HepG2 (cell line): ENCODE data around the gene IL22RA1. TPM values are rescaled to one million over a fixed set of nuclear protein-coding genes. Genes with fewer than 3 reads are reported as not detected.
A peak's percentile ranks its signal among the peaks of the same experiment; 100 is the strongest.

Source experiments
- BHLHE40 ChIP-seq: IDR thresholded peaks from 2 replicates; pipeline ENCODE4 v1.6.1; 2011; ENCODE audit warnings: low read length, improper control_type of control experiment
- CREB1 ChIP-seq, 2 experiments: fragments of 450-650 bp in 1 of 2; IDR thresholded peaks; 2 replicates each; pipeline ENCODE4 v1.6.1; 2016 to 2017; ENCODE audit warnings: control low read depth in 1 of 2, mild to moderate bottlenecking in 1 of 2, missing compliant biosample characterization in 1 of 2, missing genetic modification characterization in 1 of 2
- ETV5 ChIP-seq: IDR thresholded peaks from 2 replicates; pipeline ENCODE4 v1.6.1; 2018; ENCODE audit warnings: missing biosample characterization, missing genetic modification reagents, inconsistent platforms, borderline replicate concordance
- GATAD1 ChIP-seq: IDR thresholded peaks from 2 replicates; pipeline ENCODE4 v1.6.1; 2016; ENCODE audit warnings: missing genetic modification reagents, missing compliant biosample characterization
- HOXA3 ChIP-seq: sonication (generic); formaldehyde crosslinking; IDR thresholded peaks from 2 replicates; pipeline ENCODE4 v1.5.0; 2020; ENCODE audit warnings: missing genetic modification reagents
- KDM2A ChIP-seq: sonication (generic); formaldehyde crosslinking; IDR thresholded peaks from 2 replicates; pipeline ENCODE4 v1.4.0; 2020; ENCODE audit warnings: low read depth, missing genetic modification reagents, borderline replicate concordance
- MYNN ChIP-seq: sonication (generic); formaldehyde crosslinking; IDR thresholded peaks from 2 replicates; pipeline ENCODE4 v1.4.0; 2020; ENCODE audit warnings: mild to moderate bottlenecking, low read depth, missing genetic modification reagents
- NFE2L2 ChIP-seq: fragments of 150-350 bp; IDR thresholded peaks from 2 replicates; pipeline ENCODE4 v1.6.1; 2014; ENCODE audit warnings: low read length
- SMC3 ChIP-seq: IDR thresholded peaks from 2 replicates; pipeline ENCODE4 v1.6.1; 2011; ENCODE audit warnings: low read length, improper control_type of control experiment
- SYNCRIP ChIP-seq: fragments of 200-400 bp; formaldehyde crosslinking; IDR thresholded peaks from 2 replicates; pipeline ENCODE4 v1.6.1; 2018; ENCODE audit warnings: mild to moderate bottlenecking, low read depth, low read length; ENCODE audit not compliant: insufficient read depth
- TSC22D2 ChIP-seq: sonication (generic); formaldehyde crosslinking; IDR thresholded peaks from 2 replicates; pipeline ENCODE4 v1.5.1; 2020; ENCODE audit warnings: missing genetic modification reagents, mild to moderate bottlenecking, borderline replicate concordance
- XRCC5 ChIP-seq: fragments of 200-400 bp; formaldehyde crosslinking; optimal IDR thresholded peaks from 2 replicates; pipeline ENCODE3; 2017; ENCODE audit warnings: mild to moderate bottlenecking, low read length
- ZBTB38 ChIP-seq: sonication (generic); formaldehyde crosslinking; IDR thresholded peaks from 2 replicates; pipeline ENCODE4 v1.5.1; 2020; ENCODE audit warnings: mild to moderate bottlenecking, missing genetic modification reagents
- ZNF136 ChIP-seq: sonication (generic); formaldehyde crosslinking; IDR thresholded peaks from 2 replicates; pipeline ENCODE4 v1.8.1; 2022; ENCODE audit warnings: low read depth, mild to moderate bottlenecking, moderate library complexity, missing genetic modification reagents
- ZNF607 ChIP-seq: sonication (generic); formaldehyde crosslinking; IDR thresholded peaks from 2 replicates; pipeline ENCODE4 v1.5.1; 2020; ENCODE audit warnings: missing genetic modification reagents, mild to moderate bottlenecking, borderline replicate concordance
- polyA plus RNA-seq, 8 experiments: library from polyadenylated mRNA; depleted of rRNA in 3 of 8; stranded (reverse) in 7 of 8; unstranded in 1 of 8; fragments of >200 nt; fragmentation: Illumina TruSeq in 4 of 8; extraction: Trizol in 4 of 8; gene quantifications; 2 replicates each; pipeline versions ENCODE4 v1.2.1 to v1.2.3, GENCODE V29; 2011 to 2016; ENCODE audit warnings: low read depth in 4 of 8, missing spikeins in 1 of 8, mixed read lengths in 1 of 8; ENCODE audit not compliant: insufficient read depth in 1 of 8
- total RNA-seq, 5 experiments: library from RNA; depleted of rRNA; stranded (reverse); fragments of >200 nt; fragmentation: Illumina TruSeq; extraction: Trizol; gene quantifications; 2 replicates each; pipeline ENCODE4 v1.2.3, GENCODE V29; 2016; ENCODE audit warnings: low read depth in 1 of 5
- TF ChIP-seq, protein P1 (sequence below): sonication (generic); formaldehyde crosslinking; IDR thresholded peaks from 2 replicates; pipeline ENCODE4 v1.5.1; 2020; ENCODE audit warnings: missing genetic modification reagents, mild to moderate bottlenecking, borderline replicate concordance
- TF ChIP-seq, protein P2 (sequence below): IDR thresholded peaks from 2 replicates; pipeline ENCODE4 v1.6.1; 2016; ENCODE audit warnings: low read depth, borderline replicate concordance
- TF ChIP-seq, protein P3 (sequence below): sonication (generic); formaldehyde crosslinking; IDR thresholded peaks from 2 replicates; pipeline ENCODE4 v1.4.0; 2020; ENCODE audit warnings: mild to moderate bottlenecking, missing genetic modification reagents

Gene IL22RA1
- total and polyA plus RNA-seq, 2 of the 13 experiments (the other 11 are each of a cell fraction or from before 2014, with no cell fraction given): 4.4 to 10.2 TPM

DNA sequence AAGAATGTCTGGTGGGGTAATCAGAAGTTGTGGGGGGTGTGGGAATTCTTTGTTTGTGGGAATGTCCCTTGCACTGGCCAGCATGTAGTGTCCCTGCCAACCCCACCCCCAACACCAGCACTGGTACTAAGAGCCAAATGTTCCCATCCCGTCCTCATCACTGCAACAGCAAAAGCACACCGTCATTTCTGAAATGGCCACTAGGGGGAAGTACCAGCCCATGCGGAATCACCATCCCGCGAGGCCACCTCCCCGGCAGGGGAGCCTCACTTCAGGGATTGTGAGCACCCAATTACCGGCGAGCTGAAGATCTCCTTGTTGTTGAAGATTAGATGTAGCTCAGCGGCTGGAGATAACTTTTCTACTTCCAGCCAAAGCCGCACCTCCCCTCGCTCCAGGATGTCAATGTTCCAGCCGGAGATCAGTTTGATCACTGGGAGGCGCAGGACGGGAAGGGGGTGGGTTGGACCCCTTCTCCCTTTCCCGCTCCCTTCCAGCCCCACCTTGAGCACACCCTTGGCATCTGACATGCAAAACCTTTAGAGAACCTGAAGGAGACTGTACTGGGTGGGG is 72.0 kb downstream of the IL22RA1 start (continued):
- peak; percentile 78 for TF ChIP-seq XRCC5
- 0 out of 2 replicates have a peak, but pooled peaks have one; percentile 22 for TF ChIP-seq ETV5 (CRISPR knock-in tag)
- no peak for TF ChIP-seq SYNCRIP
- peak; percentile 85 for TF ChIP-seq SMC3
- TF ChIP-seq GATAD1 (CRISPR knock-in tag): 0 out of 2 replicates have a peak, but pooled peaks have one; percentile 43
- TF ChIP-seq ZBTB38: peak; percentile 20; the same call in 1 of the 2 replicates
- 0 out of 2 replicates have a peak, but pooled peaks have one; percentile 34 for TF ChIP-seq TSC22D2 (CRISPR knock-in tag)
- no peak for TF ChIP-seq ZNF607
- TF ChIP-seq BHLHE40: 0 out of 2 replicates have a peak, but pooled peaks have one; percentile 29
- 0 out of 2 replicates have a peak, but pooled peaks have one; percentile 15 for TF ChIP-seq CREB1 (IDR thresholded peaks at IDR 0.05)
- TF ChIP-seq CREB1 (CRISPR knock-in tag; IDR thresholded peaks at IDR 0.05): no peak
- TF ChIP-seq, protein P1, sequence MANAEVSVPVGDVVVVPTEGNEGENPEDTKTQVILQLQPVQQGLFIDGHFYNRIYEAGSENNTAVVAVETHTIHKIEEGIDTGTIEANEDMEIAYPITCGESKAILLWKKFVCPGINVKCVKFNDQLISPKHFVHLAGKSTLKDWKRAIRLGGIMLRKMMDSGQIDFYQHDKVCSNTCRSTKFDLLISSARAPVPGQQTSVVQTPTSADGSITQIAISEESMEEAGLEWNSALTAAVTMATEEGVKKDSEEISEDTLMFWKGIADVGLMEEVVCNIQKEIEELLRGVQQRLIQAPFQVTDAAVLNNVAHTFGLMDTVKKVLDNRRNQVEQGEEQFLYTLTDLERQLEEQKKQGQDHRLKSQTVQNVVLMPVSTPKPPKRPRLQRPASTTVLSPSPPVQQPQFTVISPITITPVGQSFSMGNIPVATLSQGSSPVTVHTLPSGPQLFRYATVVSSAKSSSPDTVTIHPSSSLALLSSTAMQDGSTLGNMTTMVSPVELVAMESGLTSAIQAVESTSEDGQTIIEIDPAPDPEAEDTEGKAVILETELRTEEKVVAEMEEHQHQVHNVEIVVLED (CRISPR knock-in tag): no peak
- 0 out of 2 replicates have a peak, but pooled peaks have one; percentile 19 for TF ChIP-seq HOXA3 (CRISPR knock-in tag)
- TF ChIP-seq, protein P2, sequence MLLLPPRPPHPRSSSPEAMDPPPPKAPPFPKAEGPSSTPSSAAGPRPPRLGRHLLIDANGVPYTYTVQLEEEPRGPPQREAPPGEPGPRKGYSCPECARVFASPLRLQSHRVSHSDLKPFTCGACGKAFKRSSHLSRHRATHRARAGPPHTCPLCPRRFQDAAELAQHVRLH (CRISPR knock-in tag): peak; percentile 76; the same call in 1 of the 2 replicates
- TF ChIP-seq KDM2A (CRISPR knock-in tag): peak; percentile 73; the same call in 1 of the 2 replicates
- no peak for TF ChIP-seq MYNN (CRISPR knock-in tag)
- TF ChIP-seq, protein P3, sequence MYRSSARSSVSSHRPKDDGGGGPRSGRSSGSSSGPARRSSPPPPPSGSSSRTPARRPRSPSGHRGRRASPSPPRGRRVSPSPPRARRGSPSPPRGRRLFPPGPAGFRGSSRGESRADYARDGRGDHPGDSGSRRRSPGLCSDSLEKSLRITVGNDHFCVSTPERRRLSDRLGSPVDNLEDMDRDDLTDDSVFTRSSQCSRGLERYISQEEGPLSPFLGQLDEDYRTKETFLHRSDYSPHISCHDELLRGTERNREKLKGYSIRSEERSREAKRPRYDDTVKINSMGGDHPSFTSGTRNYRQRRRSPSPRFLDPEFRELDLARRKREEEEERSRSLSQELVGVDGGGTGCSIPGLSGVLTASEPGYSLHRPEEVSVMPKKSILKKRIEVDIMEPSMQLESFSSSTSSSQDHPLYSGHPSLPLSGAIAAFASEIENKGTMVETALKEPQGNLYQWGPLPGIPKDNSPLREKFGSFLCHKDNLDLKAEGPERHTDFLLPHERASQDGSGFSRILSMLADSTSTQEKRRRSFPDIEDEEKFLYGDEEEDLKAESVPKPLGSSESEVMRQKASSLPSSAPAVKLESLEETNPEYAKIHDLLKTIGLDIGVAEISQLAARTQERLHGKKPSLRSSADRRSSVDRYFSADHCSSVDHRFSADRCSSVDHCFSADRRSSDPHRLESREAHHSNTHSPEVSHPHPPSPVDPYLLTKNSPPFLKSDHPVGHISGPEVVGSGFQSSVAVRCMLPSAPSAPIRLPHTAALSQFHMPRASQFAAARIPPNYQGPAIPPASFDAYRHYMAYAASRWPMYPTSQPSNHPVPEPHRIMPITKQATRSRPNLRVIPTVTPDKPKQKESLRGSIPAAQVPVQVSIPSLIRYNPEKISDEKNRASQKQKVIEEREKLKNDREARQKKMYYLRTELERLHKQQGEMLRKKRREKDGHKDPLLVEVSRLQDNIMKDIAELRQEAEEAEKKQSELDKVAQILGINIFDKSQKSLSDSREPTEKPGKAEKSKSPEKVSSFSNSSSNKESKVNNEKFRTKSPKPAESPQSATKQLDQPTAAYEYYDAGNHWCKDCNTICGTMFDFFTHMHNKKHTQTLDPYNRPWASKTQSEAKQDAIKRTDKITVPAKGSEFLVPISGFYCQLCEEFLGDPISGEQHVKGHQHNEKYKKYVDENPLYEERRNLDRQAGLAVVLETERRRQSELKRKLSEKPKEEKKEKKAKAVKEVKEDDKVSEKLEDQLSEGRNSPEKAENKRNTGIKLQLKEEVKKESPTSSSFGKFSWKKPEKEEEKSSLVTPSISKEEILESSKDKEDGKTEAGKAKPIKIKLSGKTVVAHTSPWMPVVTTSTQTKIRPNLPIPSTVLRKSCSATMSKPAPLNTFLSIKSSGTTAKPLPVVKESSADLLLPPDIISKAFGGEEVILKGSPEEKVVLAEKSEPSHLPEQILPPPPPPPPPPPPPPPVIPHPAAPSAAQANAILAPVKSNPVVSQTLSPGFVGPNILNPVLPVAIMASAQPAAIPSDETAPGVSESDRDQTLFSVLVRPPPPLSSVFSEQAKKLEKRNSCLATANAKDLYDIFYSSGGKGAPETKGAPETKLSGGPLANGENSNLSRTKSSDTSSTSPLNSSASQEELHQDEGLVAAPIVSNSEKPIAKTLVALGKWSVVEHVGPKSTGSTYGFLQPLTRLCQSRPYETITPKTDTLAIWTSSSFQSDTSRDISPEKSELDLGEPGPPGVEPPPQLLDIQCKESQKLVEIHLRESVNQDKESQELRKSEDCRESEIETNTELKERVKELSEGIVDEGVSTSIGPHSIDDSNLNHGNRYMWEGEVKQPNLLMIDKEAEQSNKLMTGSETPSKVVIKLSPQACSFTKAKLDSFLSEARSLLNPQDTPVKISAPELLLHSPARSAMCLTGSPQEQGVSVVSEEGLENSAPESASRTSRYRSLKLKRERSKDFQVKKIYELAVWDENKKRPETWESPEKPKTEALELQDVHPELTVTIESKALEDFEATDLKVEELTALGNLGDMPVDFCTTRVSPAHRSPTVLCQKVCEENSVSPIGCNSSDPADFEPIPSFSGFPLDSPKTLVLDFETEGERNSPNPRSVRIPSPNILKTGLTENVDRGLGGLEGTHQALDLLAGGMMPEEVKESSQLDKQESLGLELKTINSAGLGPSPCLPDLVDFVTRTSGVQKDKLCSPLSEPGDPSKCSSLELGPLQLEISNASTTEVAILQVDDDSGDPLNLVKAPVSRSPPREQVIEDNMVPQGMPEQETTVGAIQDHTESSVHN: no peak
- peak; percentile 15; the same call in 1 of the 2 replicates for TF ChIP-seq NFE2L2
- TF ChIP-seq ZNF136 (CRISPR knock-in tag): no peak
